Neural cell (in vitro differentiated cells): Measurements from ENCODE around the gene FAM229A. TPM values are rescaled to one million over a fixed set of nuclear protein-coding genes. Genes with fewer than 3 reads are reported as not detected.

Experiments used
- H2AFZ ChIP-seq: fragments of 200-600, 300-800 bp; sonication (generic), shearing (Covaris generic); 2 replicates; pipeline ENCODE4 v1.6.0; 2014; ENCODE audit warnings: low read depth, mild to moderate bottlenecking, antibody characterized with exemption, low read length, moderate library complexity
- H3F3A ChIP-seq: fragments of 200-600 bp; shearing (Covaris generic); 2 replicates; pipeline ENCODE4 v1.6.1; 2016; ENCODE audit warnings: mild to moderate bottlenecking, moderate library complexity, mixed read lengths, antibody characterized with exemption, low read length; ENCODE audit not compliant: insufficient read depth, poor library complexity, severe bottlenecking
- H3K27ac ChIP-seq: fragments of 200-600, 300-800 bp; sonication (generic), shearing (Covaris generic); 2 replicates; pipeline ENCODE4 v1.5.1; 2014; ENCODE audit warnings: mild to moderate bottlenecking, low read length, moderate library complexity
- H3K27me3 ChIP-seq: fragments of 300-800, 200-600 bp; sonication (generic), shearing (Covaris generic); 2 replicates; pipeline ENCODE4 v1.6.0; 2014; ENCODE audit warnings: mild to moderate bottlenecking, low read depth, low read length, moderate library complexity; ENCODE audit not compliant: insufficient read depth
- H3K36me3 ChIP-seq: fragments of 300-800, 200-600 bp; sonication (generic), shearing (Covaris generic); 2 replicates; pipeline ENCODE4 v1.5.1; 2014; ENCODE audit warnings: mild to moderate bottlenecking, antibody characterized with exemption, low read length, moderate library complexity; ENCODE audit not compliant: insufficient read depth
- H3K4me2 ChIP-seq: fragments of 300-800, 200-600 bp; sonication (generic), shearing (Covaris generic); 2 replicates; pipeline ENCODE4 v1.6.0; 2014; ENCODE audit warnings: mild to moderate bottlenecking, low read length
- H3K4me3 ChIP-seq: fragments of 300-800, 200-600 bp; sonication (generic), shearing (Covaris generic); 2 replicates; pipeline ENCODE4 v1.5.1; 2014; ENCODE audit warnings: mild to moderate bottlenecking, low read length, moderate library complexity
- H3K79me2 ChIP-seq: fragments of 200-600 bp; shearing (Covaris generic); replicated peaks from 2 replicates; pipeline ENCODE4 v1.6.0; 2014; ENCODE audit warnings: mild to moderate bottlenecking, low read length, moderate library complexity; ENCODE audit not compliant: insufficient read depth
- H3K9ac ChIP-seq: fragments of 300-800, 200-600 bp; sonication (generic), shearing (Covaris generic); 2 replicates; pipeline ENCODE4 v1.6.1; 2016; ENCODE audit warnings: mild to moderate bottlenecking, low read length, mixed read lengths
- H3K9me2 ChIP-seq: fragments of 200-600 bp; shearing (Covaris generic); 2 replicates; pipeline ENCODE4 v1.6.1; 2016; ENCODE audit warnings: mild to moderate bottlenecking, low read length, mixed read lengths; ENCODE audit not compliant: insufficient read depth
- H3K9me3 ChIP-seq: fragments of 200-600, 300-800 bp; sonication (generic), shearing (Covaris generic); 2 replicates; pipeline ENCODE4 v1.6.1; 2016; ENCODE audit warnings: mild to moderate bottlenecking, mixed run types, low read length, moderate library complexity, mixed read lengths
- H4K20me1 ChIP-seq: fragments of 200-600 bp; shearing (Covaris generic); 2 replicates; pipeline ENCODE4 v1.6.1; 2016; ENCODE audit warnings: mild to moderate bottlenecking, mixed run types; ENCODE audit not compliant: insufficient read depth
- EP300 ChIP-seq: fragments of 450-650 bp; conservative IDR thresholded peaks from 2 replicates; pipeline ENCODE4 v1.6.1; 2014; ENCODE audit warnings: antibody characterized with exemption, mild to moderate bottlenecking, moderate library complexity; ENCODE audit not compliant: poor library complexity, severe bottlenecking
- EZH2 ChIP-seq: fragments of 200-600, 300-800 bp; shearing (Covaris generic), sonication (generic); IDR thresholded peaks from 2 replicates; pipeline ENCODE4 v1.6.1; 2014; ENCODE audit warnings: antibody characterized with exemption, low read length, borderline replicate concordance, mild to moderate bottlenecking; ENCODE audit not compliant: insufficient read depth, poor library complexity, severe bottlenecking
- MXI1 ChIP-seq: fragments of 450-650 bp; conservative IDR thresholded peaks from 2 replicates; pipeline ENCODE4 v1.6.1; 2014; ENCODE audit warnings: antibody characterized with exemption, mild to moderate bottlenecking; ENCODE audit not compliant: poor library complexity, severe bottlenecking
- POLR2AphosphoS5 ChIP-seq: IDR thresholded peaks from 2 replicates; pipeline ENCODE4 v1.6.1; 2012
- RAD21 ChIP-seq: fragments of 450-650 bp; conservative IDR thresholded peaks from 2 replicates; pipeline ENCODE4 v1.6.1; 2014; ENCODE audit warnings: antibody characterized with exemption, mild to moderate bottlenecking, moderate library complexity
- SMC3 ChIP-seq: fragments of 450-650 bp; conservative IDR thresholded peaks from 2 replicates; pipeline ENCODE4 v1.6.1; 2014; ENCODE audit warnings: antibody characterized with exemption, mild to moderate bottlenecking, moderate library complexity; ENCODE audit not compliant: poor library complexity
- TAF1 ChIP-seq: IDR thresholded peaks from 2 replicates; pipeline ENCODE4 v1.6.1; 2012; ENCODE audit warnings: low read depth
- polyA plus RNA-seq: library from polyadenylated mRNA; depleted of rRNA; stranded (reverse); fragments of >200 nt; gene quantifications from 2 replicates; pipeline ENCODE4 v1.2.3, GENCODE V29; 2014
- TF ChIP-seq, protein P1 (sequence below): fragments of 450-650 bp; IDR thresholded peaks from 2 replicates; pipeline ENCODE4 v1.5.1; 2014; ENCODE audit warnings: antibody characterized with exemption, mild to moderate bottlenecking, moderate library complexity; ENCODE audit not compliant: poor library complexity, severe bottlenecking
- TF ChIP-seq, protein P2 (sequence below): IDR thresholded peaks from 2 replicates; pipeline ENCODE4 v1.6.1; 2012; ENCODE audit warnings: borderline replicate concordance

FAM229A gene
- polyA plus RNA-seq, 1 donor from 2014 or later: 6.1 TPM

DNA sequence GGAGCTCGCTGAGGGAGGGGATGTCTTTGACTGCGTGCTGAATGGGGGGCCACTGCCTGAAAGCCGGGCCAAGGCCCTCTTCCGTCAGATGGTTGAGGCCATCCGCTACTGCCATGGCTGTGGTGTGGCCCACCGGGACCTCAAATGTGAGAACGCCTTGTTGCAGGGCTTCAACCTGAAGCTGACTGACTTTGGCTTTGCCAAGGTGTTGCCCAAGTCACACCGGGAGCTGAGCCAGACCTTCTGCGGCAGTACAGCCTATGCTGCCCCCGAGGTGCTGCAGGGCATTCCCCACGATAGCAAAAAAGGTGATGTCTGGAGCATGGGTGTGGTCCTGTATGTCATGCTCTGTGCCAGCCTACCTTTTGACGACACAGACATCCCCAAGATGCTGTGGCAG is 1.4 kb upstream of the FAM229A start:
- H3K36me3 ChIP-seq: no peaks in the 10 kb centered on the region
- H3K9ac ChIP-seq: no peak overlapping the region
- no peaks in the 10 kb centered on the region for H3K9me2 ChIP-seq
- no peak overlapping the region for H2AFZ ChIP-seq
- no peaks in the 10 kb centered on the region for H4K20me1 ChIP-seq
- no peak for TF ChIP-seq EZH2
- TF ChIP-seq RAD21: no peak
- TF ChIP-seq, protein P1, sequence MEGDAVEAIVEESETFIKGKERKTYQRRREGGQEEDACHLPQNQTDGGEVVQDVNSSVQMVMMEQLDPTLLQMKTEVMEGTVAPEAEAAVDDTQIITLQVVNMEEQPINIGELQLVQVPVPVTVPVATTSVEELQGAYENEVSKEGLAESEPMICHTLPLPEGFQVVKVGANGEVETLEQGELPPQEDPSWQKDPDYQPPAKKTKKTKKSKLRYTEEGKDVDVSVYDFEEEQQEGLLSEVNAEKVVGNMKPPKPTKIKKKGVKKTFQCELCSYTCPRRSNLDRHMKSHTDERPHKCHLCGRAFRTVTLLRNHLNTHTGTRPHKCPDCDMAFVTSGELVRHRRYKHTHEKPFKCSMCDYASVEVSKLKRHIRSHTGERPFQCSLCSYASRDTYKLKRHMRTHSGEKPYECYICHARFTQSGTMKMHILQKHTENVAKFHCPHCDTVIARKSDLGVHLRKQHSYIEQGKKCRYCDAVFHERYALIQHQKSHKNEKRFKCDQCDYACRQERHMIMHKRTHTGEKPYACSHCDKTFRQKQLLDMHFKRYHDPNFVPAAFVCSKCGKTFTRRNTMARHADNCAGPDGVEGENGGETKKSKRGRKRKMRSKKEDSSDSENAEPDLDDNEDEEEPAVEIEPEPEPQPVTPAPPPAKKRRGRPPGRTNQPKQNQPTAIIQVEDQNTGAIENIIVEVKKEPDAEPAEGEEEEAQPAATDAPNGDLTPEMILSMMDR: no peak
- TF ChIP-seq POLR2AphosphoS5: no peak
- TF ChIP-seq EP300: no peak
- TF ChIP-seq TAF1: no peak
- TF ChIP-seq SMC3: no peak
- TF ChIP-seq MXI1: no peak
- TF ChIP-seq, protein P2, sequence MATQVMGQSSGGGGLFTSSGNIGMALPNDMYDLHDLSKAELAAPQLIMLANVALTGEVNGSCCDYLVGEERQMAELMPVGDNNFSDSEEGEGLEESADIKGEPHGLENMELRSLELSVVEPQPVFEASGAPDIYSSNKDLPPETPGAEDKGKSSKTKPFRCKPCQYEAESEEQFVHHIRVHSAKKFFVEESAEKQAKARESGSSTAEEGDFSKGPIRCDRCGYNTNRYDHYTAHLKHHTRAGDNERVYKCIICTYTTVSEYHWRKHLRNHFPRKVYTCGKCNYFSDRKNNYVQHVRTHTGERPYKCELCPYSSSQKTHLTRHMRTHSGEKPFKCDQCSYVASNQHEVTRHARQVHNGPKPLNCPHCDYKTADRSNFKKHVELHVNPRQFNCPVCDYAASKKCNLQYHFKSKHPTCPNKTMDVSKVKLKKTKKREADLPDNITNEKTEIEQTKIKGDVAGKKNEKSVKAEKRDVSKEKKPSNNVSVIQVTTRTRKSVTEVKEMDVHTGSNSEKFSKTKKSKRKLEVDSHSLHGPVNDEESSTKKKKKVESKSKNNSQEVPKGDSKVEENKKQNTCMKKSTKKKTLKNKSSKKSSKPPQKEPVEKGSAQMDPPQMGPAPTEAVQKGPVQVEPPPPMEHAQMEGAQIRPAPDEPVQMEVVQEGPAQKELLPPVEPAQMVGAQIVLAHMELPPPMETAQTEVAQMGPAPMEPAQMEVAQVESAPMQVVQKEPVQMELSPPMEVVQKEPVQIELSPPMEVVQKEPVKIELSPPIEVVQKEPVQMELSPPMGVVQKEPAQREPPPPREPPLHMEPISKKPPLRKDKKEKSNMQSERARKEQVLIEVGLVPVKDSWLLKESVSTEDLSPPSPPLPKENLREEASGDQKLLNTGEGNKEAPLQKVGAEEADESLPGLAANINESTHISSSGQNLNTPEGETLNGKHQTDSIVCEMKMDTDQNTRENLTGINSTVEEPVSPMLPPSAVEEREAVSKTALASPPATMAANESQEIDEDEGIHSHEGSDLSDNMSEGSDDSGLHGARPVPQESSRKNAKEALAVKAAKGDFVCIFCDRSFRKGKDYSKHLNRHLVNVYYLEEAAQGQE: no peak
- H3K4me3 ChIP-seq: no peak overlapping the region
- no peaks in the 10 kb centered on the region for H3K27me3 ChIP-seq
- H3K4me2 ChIP-seq: no peak overlapping the region
- H3K27ac ChIP-seq: no peak overlapping the region
- no peaks in the 10 kb centered on the region for H3F3A ChIP-seq
- no peaks in the 10 kb centered on the region for H3K79me2 ChIP-seq
- no peaks in the 10 kb centered on the region for H3K9me3 ChIP-seq

DNA sequence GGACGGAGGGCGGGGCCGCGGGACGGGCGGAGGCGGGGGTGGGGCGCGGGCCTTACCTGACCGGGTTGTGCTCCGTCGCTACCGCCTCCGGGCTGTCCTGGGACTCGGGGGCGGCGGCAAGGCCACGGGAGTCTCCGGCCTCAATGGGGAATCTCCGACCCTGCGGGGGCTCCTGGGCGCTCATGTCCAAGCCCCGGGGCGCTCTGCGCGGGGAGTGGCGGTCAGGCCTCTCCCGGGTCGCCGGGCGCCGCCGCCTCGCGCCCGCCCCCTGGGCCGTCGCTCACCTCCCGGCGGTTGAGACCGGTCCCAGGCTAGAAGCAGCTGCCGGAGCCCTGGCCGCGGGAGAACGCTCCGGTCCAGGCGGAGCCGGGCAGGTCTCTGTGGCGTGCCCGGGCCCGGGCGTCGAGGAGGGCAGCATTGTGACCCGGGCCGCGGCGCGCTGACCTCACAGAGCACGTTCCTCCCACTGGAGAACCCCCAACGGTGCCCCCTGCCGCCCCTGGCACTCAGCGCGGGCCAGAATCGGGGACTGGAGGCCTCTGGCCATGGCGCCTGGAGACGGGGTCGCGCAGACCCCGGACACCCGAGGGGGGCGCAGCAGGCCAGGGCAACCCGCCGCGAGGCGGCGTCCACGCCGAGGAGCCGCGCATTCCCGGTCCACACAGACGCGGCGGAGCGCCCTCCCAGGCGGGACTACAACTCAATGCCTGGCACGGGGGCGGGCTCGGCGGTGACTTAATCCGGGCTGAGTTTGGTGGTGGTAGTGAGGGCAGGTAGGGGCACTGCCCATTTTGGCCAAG is 411 bp downstream of the FAM229A start:
- no peaks in the 10 kb centered on the region for H3K9me2 ChIP-seq
- no peak overlapping the region for H2AFZ ChIP-seq
- H3K9me3 ChIP-seq: no peaks in the 10 kb centered on the region
- no peaks in the 10 kb centered on the region for H3K79me2 ChIP-seq
- no peaks in the 10 kb centered on the region for H3F3A ChIP-seq
- TF ChIP-seq POLR2AphosphoS5 (peak; percentile 2), MXI1 (no peak)
- no peak overlapping the region for H3K9ac ChIP-seq
- H4K20me1 ChIP-seq: no peaks in the 10 kb centered on the region
- H3K36me3 ChIP-seq: no peaks in the 10 kb centered on the region
- H3K27ac ChIP-seq: no peak overlapping the region
- no peaks in the 10 kb centered on the region for H3K27me3 ChIP-seq
- H3K4me2 ChIP-seq: no peak overlapping the region
- peak overlapping the region; percentile 10 for H3K4me3 ChIP-seq
